ENCODE measurements around the gene LLGL2. TPM values are rescaled to one million over a fixed set of nuclear protein-coding genes. Genes with fewer than 3 reads are reported as not detected.
A peak's percentile ranks its signal among the peaks of the same experiment; 100 is the strongest.

Gene LLGL2
- total RNA-seq, 4 donors from 2014 or later, result 40.0 to 101 (median 67.3) TPM

- intact Hi-C loops (cut with DNase I), result loop anchor here (10.0 kb wide), 2 partner anchors 180 to 250 kb away; no protein-coding TSS in a partner anchor
- Histone ChIP-seq H3K4me3 (no peak overlapping the region), H3K4me1 (peaks cover 0 to 63% (median 8%) of the 10 kb centered on the region in 3 donors), H3K27me3 (no peaks in the 10 kb centered on the region), H3K27ac (peak overlapping the region in 2 of 4 donors; percentile 5 to 17), H3K36me3 (peaks cover 12 to 97% (median 17%) of the 10 kb centered on the region in 3 donors), H3K9me3 (no peaks in the 10 kb centered on the region)
- no peak for DNase-seq
- WGBS, 2 donors, result 75 to 81% methylated on average over 4 to 16 of the region's 32 CpGs
- TF ChIP-seq POLR2A (IDR thresholded peaks at IDR 0.05), result no peak
- TF ChIP-seq CTCF (IDR thresholded peaks at IDR 0.05), result peak in 5 of 6 experiments; percentile 47 to 72 (median 55)
Measured at GRCh38 chr17:75504347-75505151, 20.9 kb upstream of the LLGL2 start.

- WGBS, 2 donors, result 72 to 82% methylated on average over 3 of the region's 4 CpGs
- no peak for DNase-seq
- TF ChIP-seq CTCF (IDR thresholded peaks at IDR 0.05) (no peak), POLR2A (IDR thresholded peaks at IDR 0.05) (no peak)
- Histone ChIP-seq H3K4me1 (peaks cover 0 to 63% (median 12%) of the 10 kb centered on the region in 3 donors), H3K27me3 (no peaks in the 10 kb centered on the region), H3K4me3 (no peak overlapping the region), H3K36me3 (peaks cover 12 to 92% (median 17%) of the 10 kb centered on the region in 3 donors), H3K9me3 (no peaks in the 10 kb centered on the region), H3K27ac (no peak overlapping the region)
- intact Hi-C loops (cut with DNase I), result loop anchor here (10.0 kb wide), 2 partner anchors 180 to 250 kb away; no protein-coding TSS in a partner anchor
Measured at GRCh38 chr17:75505152-75505409, 20.4 kb upstream of the LLGL2 start.

GRCh38 chr17:75505640-75506039 lies 19.9 kb upstream of the LLGL2 start:
- no peak overlapping the region for H3K27ac ChIP-seq
- peaks cover 0 to 64% (median 15%) of the 10 kb centered on the region in 3 donors for H3K4me1 ChIP-seq
- no peak overlapping the region for H3K4me3 ChIP-seq
- WGBS, 2 donors, result 78 to 95% methylated on average over 7 to 10 of the region's 15 CpGs
- no peaks in the 10 kb centered on the region for H3K9me3 ChIP-seq
- peaks cover 12 to 86% (median 17%) of the 10 kb centered on the region in 3 donors for H3K36me3 ChIP-seq
- no peak for DNase-seq
- no peak for TF ChIP-seq POLR2A (IDR thresholded peaks at IDR 0.05)
- no peaks in the 10 kb centered on the region for H3K27me3 ChIP-seq
- intact Hi-C loops (cut with DNase I), result loop anchor here (10.0 kb wide), 2 partner anchors 181 to 249 kb away; no protein-coding TSS in a partner anchor

- intact Hi-C loops (cut with DNase I), result loop anchor here (10.0 kb wide), 2 partner anchors 181 to 249 kb away; no protein-coding TSS in a partner anchor
- Histone ChIP-seq H3K9me3 (no peaks in the 10 kb centered on the region), H3K27me3 (no peaks in the 10 kb centered on the region), H3K4me1 (peaks cover 0 to 64% (median 19%) of the 10 kb centered on the region in 3 donors), H3K27ac (no peak overlapping the region), H3K4me3 (no peak overlapping the region), H3K36me3 (peaks cover 12 to 81% (median 17%) of the 10 kb centered on the region in 3 donors)
- TF ChIP-seq CTCF (IDR thresholded peaks at IDR 0.05), result no peak
- 78 to 80% methylated on average over 3 to 7 of the region's 21 CpGs for WGBS, 2 donors
- DNase-seq, result no peak
Measured at GRCh38 chr17:75506134-75506533, 19.4 kb upstream of the LLGL2 start.

- no peak for DNase-seq
Measured at GRCh38 chr17:75506888-75507287, 18.6 kb upstream of the LLGL2 start.

More at GRCh38 chr17:75506888-75507287, 18.6 kb upstream of the LLGL2 start:
- peaks cover 12 to 74% (median 17%) of the 10 kb centered on the region in 3 donors for H3K36me3 ChIP-seq
- H3K27me3 ChIP-seq, result no peaks in the 10 kb centered on the region
- no peaks in the 10 kb centered on the region for H3K9me3 ChIP-seq
- H3K4me3 ChIP-seq, result no peak overlapping the region
- H3K27ac ChIP-seq, result no peak overlapping the region
- TF ChIP-seq POLR2A (IDR thresholded peaks at IDR 0.05), result no peak
- TF ChIP-seq CTCF (IDR thresholded peaks at IDR 0.05), result no peak
- intact Hi-C loops (cut with DNase I), result loop anchor here (10.0 kb wide), 2 partner anchors 182 to 248 kb away; no protein-coding TSS in a partner anchor
- peaks cover 2 to 64% (median 27%) of the 10 kb centered on the region in 3 donors for H3K4me1 ChIP-seq
- 86 to 88% methylated on average over 5 to 15 of the region's 20 CpGs for WGBS, 2 donors

Measured in esophagus squamous epithelium (tissue), 5 donors.